ENCODE results near the gene ECSCR. TPM values are rescaled to one million over a fixed set of nuclear protein-coding genes. Genes with fewer than 3 reads are reported as not detected.

ECSCR gene
- total and polyA plus RNA-seq, 2 of the 8 experiments (the other 6 are each of a cell fraction or from before 2014, with no cell fraction given), result 2.7 to 7.2 TPM

- Histone ChIP-seq H2BK12ac (ENCODE audit: low read depth, low read length) (no peak overlapping the region), H3K4me3 (ENCODE audit: extremely low read depth in 1 of 4, insufficient read depth in 2 of 4, low read depth in 3 of 4, low read length in 4 of 4) (no peak overlapping the region), H3K18ac (ENCODE audit: extremely low read depth, low read length) (no peak overlapping the region), H2BK120ac (replicated peaks; ENCODE audit: low read depth, low read length) (no peak overlapping the region), H2BK20ac (ENCODE audit: low read length) (no peak overlapping the region), H3K4ac (replicated peaks; ENCODE audit: insufficient read length, low read depth, low read length) (no peak overlapping the region), H4K8ac (ENCODE audit: extremely low read depth, insufficient read depth, low read length) (no peak overlapping the region), H3K4me2 (ENCODE audit: insufficient read depth in 1 of 2, low read depth in 2 of 2, low read length in 2 of 2) (no peak overlapping the region), H3K27ac (ENCODE audit: low read depth, low read length) (no peak overlapping the region), H2AFZ (ENCODE audit: low read length) (no peak overlapping the region), H3K9ac (replicated peaks in 1 of 4; ENCODE audit: extremely low read depth in 1 of 4, low read depth in 3 of 4, low read length in 3 of 4) (no peak overlapping the region), H3K9me3 (ENCODE audit: insufficient read depth in 2 of 2, low read depth in 1 of 2, low read length in 1 of 2) (no peaks in the 10 kb centered on the region), H3K27me3 (replicated peaks in 1 of 4; ENCODE audit: control insufficient read depth in 3 of 4, extremely low read depth in 1 of 4, insufficient read depth in 3 of 4, low read length in 3 of 4) (0 out of 7 replicates have a peak, but pooled peaks cover 0 to 2% (median 0%) of the 10 kb centered on the region in 4 experiments), H4K91ac (replicated peaks; ENCODE audit: insufficient read length, low read length) (no peak overlapping the region), H3K4me1 (replicated peaks in 1 of 4; ENCODE audit: control insufficient read depth in 3 of 4, insufficient read depth in 4 of 4, low read length in 3 of 4) (peaks cover 6 to 30% (median 15%) of the 10 kb centered on the region in 4 experiments), H3K79me1 (ENCODE audit: low read depth, low read length) (no peaks in the 10 kb centered on the region), H3K36me3 (ENCODE audit: control insufficient read depth in 2 of 4, insufficient read depth in 4 of 4, low read length in 3 of 4) (no peaks in the 10 kb centered on the region), H3K56ac (replicated peaks; ENCODE audit: insufficient read length, low read depth, low read length) (no peak overlapping the region), H3K14ac (ENCODE audit: insufficient read length) (no peak overlapping the region), H4K5ac (ENCODE audit: insufficient read length, low read depth, low read length) (no peak overlapping the region), H2AK5ac (ENCODE audit: low read depth, low read length) (no peak overlapping the region), H3K23me2 (ENCODE audit: low read depth, low read length) (no peaks in the 10 kb centered on the region), H3K23ac (ENCODE audit: insufficient read length) (no peak overlapping the region), H2BK15ac (ENCODE audit: low read length) (no peak overlapping the region), H4K20me1 (replicated peaks in 1 of 2; ENCODE audit: control insufficient read depth in 1 of 2, insufficient read depth in 2 of 2, low read length in 2 of 2) (no peaks in the 10 kb centered on the region), H2BK5ac (ENCODE audit: low read depth, low read length) (no peak overlapping the region), H3K79me2 (ENCODE audit: control insufficient read depth in 1 of 2, insufficient read depth in 2 of 2, low read length in 2 of 2) (no peaks in the 10 kb centered on the region)
- no peak for DNase-seq (ENCODE audit: low read depth in 1 of 2, low spot score in 2 of 2)
- FAIRE-seq, result no peak
- CTCF ChIA-PET (ENCODE audit: partially characterized antibody), result interaction anchor here (0.7 to 1.4 kb wide), 4 partner anchors 21 to 65 kb away, joined by 3 to 4 read pairs (median 4); no protein-coding TSS in a partner anchor
- POLR2A ChIA-PET (ENCODE audit: partially characterized antibody), result interaction anchor here (0.7 kb wide), 1 partner anchor 10 kb away, joined by 3 read pairs; no protein-coding TSS in a partner anchor
- TF ChIP-seq KDM1A (IDR thresholded peaks at IDR 0.05; ENCODE audit: borderline replicate concordance, low read length) (0 out of 2 replicates have a peak, but pooled peaks have one; percentile 12), HDAC2 (IDR thresholded peaks at IDR 0.05; ENCODE audit: borderline replicate concordance in 1 of 2, low read depth in 2 of 2, low read length in 2 of 2) (no peak)
- WGBS, 2 experiments (ENCODE audit: extremely low coverage in 1 of 2, insufficient coverage in 1 of 2, insufficient read length in 1 of 2, insufficient replicate concordance in 2 of 2, low coverage in 1 of 2, low lambda C conversion rate in 2 of 2, missing lambda C conversion rate in 1 of 2), result 90% methylated on average over 10 of the region's 13 CpGs; no CpG with 5 or more reads in 1 of the 2 experiments
Observed at GRCh38 chr5:139475865-139476617, 13.5 kb upstream of the ECSCR start.
